ENCODE data around the gene EPHA1. TPM values are rescaled to one million over a fixed set of nuclear protein-coding genes. Genes with fewer than 3 reads are reported as not detected.

Gene EPHA1
- total and polyA plus RNA-seq, 2 donors (not counting 1 experiment from before 2014, with no cell fraction given) = 0.39 to 0.49 TPM

DNA sequence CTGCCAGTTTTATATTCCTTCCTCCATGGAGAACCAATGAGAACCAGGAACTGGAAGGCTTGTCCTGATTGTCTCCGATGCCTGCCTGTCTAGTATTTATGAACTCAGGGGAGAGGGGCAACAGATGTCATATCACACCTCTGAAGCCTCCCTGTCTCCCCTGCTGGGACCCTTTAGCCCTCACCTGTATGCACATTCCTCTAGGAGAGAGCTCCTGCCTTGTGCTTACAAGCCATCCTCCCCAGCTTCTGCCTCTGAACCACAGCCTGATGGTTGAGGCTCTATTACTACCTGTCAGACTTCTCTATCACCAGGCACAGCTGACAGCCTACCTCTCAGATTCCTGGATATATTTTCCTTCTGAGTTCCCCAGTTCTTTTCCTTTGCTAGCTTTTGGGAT lies 40.3 kb downstream of the EPHA1 start:
- intact Hi-C loops (cut with micrococcal nuclease) = loop anchor here (10.0 kb wide), 1 partner anchor 46 kb away; no protein-coding TSS in a partner anchor
- H3K9ac ChIP-seq (ENCODE audit: low read length) = no peak overlapping the region
- Mint-ChIP-seq H3K27me3 (peaks cover 49% of the 10 kb centered on the region), H3K9me3 (ENCODE audit: insufficient read depth) (no peaks in the 10 kb centered on the region), H3K4me3 (no peak overlapping the region), H3K4me1 (peaks cover 6% of the 10 kb centered on the region), H3K27ac (no peak overlapping the region)
- H4K20me1 ChIP-seq (ENCODE audit: control insufficient read depth, insufficient read depth, low read length, poor library complexity, severe bottlenecking) = no peaks in the 10 kb centered on the region
- H3K4me2 ChIP-seq (replicated peaks; ENCODE audit: low read depth, low read length, poor library complexity, severe bottlenecking) = no peak overlapping the region
- H2AFZ ChIP-seq (ENCODE audit: insufficient read depth, low read depth, low read length, poor library complexity, severe bottlenecking) = no peak overlapping the region
- DNase-seq = no peak
- H3K36me3 ChIP-seq (replicated peaks in 1 of 2; ENCODE audit: control extremely low read depth in 1 of 2, control insufficient read depth in 1 of 2, extremely low read depth in 1 of 2, insufficient read depth in 2 of 2, low read length in 1 of 2) = no peaks in the 10 kb centered on the region
- peaks cover 0 to 4% of the 10 kb centered on the region in 2 donors for H3K4me1 ChIP-seq (ENCODE audit: control insufficient read depth in 2 of 2, insufficient read depth in 2 of 2, low read length in 2 of 2)
- H3K4me3 ChIP-seq (ENCODE audit: control extremely low read depth in 1 of 5, extremely low read depth in 1 of 5, insufficient read depth in 1 of 5, low read depth in 2 of 5, low read length in 4 of 5) = no peak overlapping the region
- CTCF ChIA-PET = interaction anchor here (0.7 to 2.5 kb wide), 3 partner anchors 12 to 128 kb away, joined by 3 to 12 read pairs (median 5); partner anchors contain the start of gene ZYX
- no peak overlapping the region for H3K27ac ChIP-seq (ENCODE audit: low read length in 2 of 2)
- no peaks in the 10 kb centered on the region for H3K79me2 ChIP-seq (ENCODE audit: control insufficient read depth, insufficient read depth, low read length)
- POLR2A ChIA-PET = no interaction called here
- WGBS (ENCODE audit: insufficient coverage) = no CpG with 5 or more reads among the region's 1 CpG
- H3K9me3 ChIP-seq (ENCODE audit: control extremely low read depth in 1 of 3, control insufficient read depth in 2 of 3, insufficient read depth in 1 of 3, low read length in 2 of 3) = no peaks in the 10 kb centered on the region
- peaks cover 0 to 37% (median 23%) of the 10 kb centered on the region in 4 experiments for H3K27me3 ChIP-seq (replicated peaks in 1 of 4; ENCODE audit: control extremely low read depth in 1 of 4, control insufficient read depth in 3 of 4, insufficient read depth in 4 of 4, low read length in 3 of 4)
- no peak for ATAC-seq (ENCODE audit: low read depth)
- TF ChIP-seq EZH2 (IDR thresholded peaks at IDR 0.05; ENCODE audit: borderline replicate concordance, insufficient read depth, low read depth, low read length, poor library complexity, severe bottlenecking) = no peak
- TF ChIP-seq, protein P1, sequence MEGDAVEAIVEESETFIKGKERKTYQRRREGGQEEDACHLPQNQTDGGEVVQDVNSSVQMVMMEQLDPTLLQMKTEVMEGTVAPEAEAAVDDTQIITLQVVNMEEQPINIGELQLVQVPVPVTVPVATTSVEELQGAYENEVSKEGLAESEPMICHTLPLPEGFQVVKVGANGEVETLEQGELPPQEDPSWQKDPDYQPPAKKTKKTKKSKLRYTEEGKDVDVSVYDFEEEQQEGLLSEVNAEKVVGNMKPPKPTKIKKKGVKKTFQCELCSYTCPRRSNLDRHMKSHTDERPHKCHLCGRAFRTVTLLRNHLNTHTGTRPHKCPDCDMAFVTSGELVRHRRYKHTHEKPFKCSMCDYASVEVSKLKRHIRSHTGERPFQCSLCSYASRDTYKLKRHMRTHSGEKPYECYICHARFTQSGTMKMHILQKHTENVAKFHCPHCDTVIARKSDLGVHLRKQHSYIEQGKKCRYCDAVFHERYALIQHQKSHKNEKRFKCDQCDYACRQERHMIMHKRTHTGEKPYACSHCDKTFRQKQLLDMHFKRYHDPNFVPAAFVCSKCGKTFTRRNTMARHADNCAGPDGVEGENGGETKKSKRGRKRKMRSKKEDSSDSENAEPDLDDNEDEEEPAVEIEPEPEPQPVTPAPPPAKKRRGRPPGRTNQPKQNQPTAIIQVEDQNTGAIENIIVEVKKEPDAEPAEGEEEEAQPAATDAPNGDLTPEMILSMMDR (IDR thresholded peaks at IDR 0.05) = no peak

DNA sequence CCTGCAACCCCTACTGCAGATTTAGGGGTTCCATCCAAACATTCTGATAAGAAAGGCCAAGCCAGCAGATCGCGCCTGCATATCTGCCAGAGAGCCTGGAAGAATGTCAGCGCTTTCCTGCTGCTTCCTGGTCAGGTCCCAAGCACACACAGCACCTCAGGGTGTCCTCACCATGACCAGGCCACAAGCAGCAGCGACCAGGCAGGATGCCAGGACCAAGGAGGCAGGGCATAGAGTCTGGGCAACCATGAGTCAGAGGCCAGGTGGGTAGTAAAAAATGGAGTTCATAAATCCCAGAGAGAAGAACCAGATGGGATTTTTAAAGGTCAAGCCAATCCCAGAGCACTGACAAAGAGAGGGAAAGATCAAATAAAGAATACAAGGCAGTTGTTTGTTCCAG lies 40.7 kb downstream of the EPHA1 start:
- ATAC-seq (ENCODE audit: low read depth) (no peak), DNase-seq (no peak)
- no peak for TF ChIP-seq EZH2 (IDR thresholded peaks at IDR 0.05; ENCODE audit: borderline replicate concordance, insufficient read depth, low read depth, low read length, poor library complexity, severe bottlenecking)
- TF ChIP-seq, protein P1 (IDR thresholded peaks at IDR 0.05) = no peak
- peaks cover 10% of the 10 kb centered on the region for H3K4me1 Mint-ChIP-seq
- no peaks in the 10 kb centered on the region for H4K20me1 ChIP-seq (ENCODE audit: control insufficient read depth, insufficient read depth, low read length, poor library complexity, severe bottlenecking)
- H2AFZ ChIP-seq (ENCODE audit: insufficient read depth, low read depth, low read length, poor library complexity, severe bottlenecking) = no peak overlapping the region
- no peaks in the 10 kb centered on the region for H3K9me3 ChIP-seq (ENCODE audit: control extremely low read depth in 1 of 3, control insufficient read depth in 2 of 3, insufficient read depth in 1 of 3, low read length in 2 of 3)
- no peak overlapping the region for H3K4me2 ChIP-seq (replicated peaks; ENCODE audit: low read depth, low read length, poor library complexity, severe bottlenecking)
- H3K36me3 ChIP-seq (replicated peaks in 1 of 2; ENCODE audit: control extremely low read depth in 1 of 2, control insufficient read depth in 1 of 2, extremely low read depth in 1 of 2, insufficient read depth in 2 of 2, low read length in 1 of 2) = no peaks in the 10 kb centered on the region
- no peak overlapping the region for H3K27ac Mint-ChIP-seq
- ChIA-PET POLR2A (no interaction called here), CTCF (interaction anchor here (0.7 to 2.5 kb wide), 2 partner anchors 13 to 128 kb away, joined by 3 to 12 read pairs; partner anchors contain the start of gene ZYX)
- H3K79me2 ChIP-seq (ENCODE audit: control insufficient read depth, insufficient read depth, low read length) = no peaks in the 10 kb centered on the region
- 85% methylated on average over 4 of the region's 4 CpGs for WGBS (ENCODE audit: insufficient coverage)
- no peaks in the 10 kb centered on the region for H3K9me3 Mint-ChIP-seq (ENCODE audit: insufficient read depth)
- H3K27me3 Mint-ChIP-seq = peaks cover 53% of the 10 kb centered on the region
- H3K27me3 ChIP-seq (replicated peaks in 1 of 4; ENCODE audit: control extremely low read depth in 1 of 4, control insufficient read depth in 3 of 4, insufficient read depth in 4 of 4, low read length in 3 of 4) = peaks cover 0 to 41% (median 27%) of the 10 kb centered on the region in 4 experiments
- no peak overlapping the region for H3K4me3 ChIP-seq (ENCODE audit: control extremely low read depth in 1 of 5, extremely low read depth in 1 of 5, insufficient read depth in 1 of 5, low read depth in 2 of 5, low read length in 4 of 5)
- intact Hi-C loops (cut with micrococcal nuclease) = loop anchor here (10.0 kb wide), 1 partner anchor 47 kb away; no protein-coding TSS in a partner anchor
- no peak overlapping the region for H3K9ac ChIP-seq (ENCODE audit: low read length)
- H3K4me1 ChIP-seq (ENCODE audit: control insufficient read depth in 2 of 2, insufficient read depth in 2 of 2, low read length in 2 of 2) = peaks cover 3 to 7% of the 10 kb centered on the region in 2 donors
- H3K27ac ChIP-seq (ENCODE audit: low read length in 2 of 2) = no peak overlapping the region
- no peak overlapping the region for H3K4me3 Mint-ChIP-seq
